ENCODE measurements around the gene CDCA4.
"Not testable (repeated sequence)": the region's sequence is repeated elsewhere in the genome, so short reads cannot be mapped to it uniquely, and the experiment has no call there.

Gene CDCA4

DNA sequence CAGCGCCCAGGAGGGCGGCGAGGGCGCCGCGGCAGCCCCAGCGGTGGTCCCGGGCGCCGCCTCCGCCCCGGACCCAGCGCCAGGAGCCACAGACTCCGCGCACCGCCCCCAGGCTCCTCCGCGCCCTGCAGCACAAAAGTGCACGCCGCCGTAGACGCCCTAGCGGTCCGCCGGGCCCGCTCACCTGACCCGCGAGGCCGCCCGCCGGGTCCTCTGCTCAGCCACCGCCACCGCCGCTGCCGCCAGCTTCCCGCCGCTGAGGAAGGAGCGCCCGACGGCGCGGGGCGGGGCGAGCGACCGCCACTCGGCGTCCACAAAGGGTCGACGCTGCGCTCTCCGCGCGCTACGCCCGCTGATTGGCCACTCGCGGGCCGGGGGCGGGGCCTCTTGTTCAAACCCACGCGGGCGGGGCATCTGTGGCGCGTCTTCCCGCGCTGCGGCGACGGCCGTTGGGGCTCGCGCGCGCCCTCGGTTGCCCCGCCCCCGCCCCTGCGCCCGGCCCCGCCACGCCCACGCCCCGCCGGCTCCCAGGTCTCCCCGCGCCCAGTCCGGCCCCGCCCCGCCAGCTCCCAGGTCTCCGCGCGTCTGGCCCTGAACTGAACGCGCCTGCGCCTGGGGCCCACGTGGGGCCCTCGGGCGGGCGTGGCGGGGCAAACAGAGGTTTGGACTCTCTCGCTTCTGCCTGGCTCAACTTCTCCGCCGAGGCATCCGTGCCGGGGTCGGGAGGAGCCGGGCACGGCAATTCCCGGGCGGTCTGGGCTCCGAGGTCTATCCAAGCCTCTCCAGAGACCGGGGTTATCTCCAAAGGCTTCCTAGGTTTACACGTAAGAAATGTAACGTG is at the start of gene CDCA4:
TSS of gene CDCA4 (minus strand) at position 269 of the 841 bp plus-strand sequence. CDS start 9,154 bp downstream, outside the sequence.
- DNase-seq (ENCODE audit: low read depth in 3 of 3): peak; percentile 96 to 99 (median 97)

DNA sequence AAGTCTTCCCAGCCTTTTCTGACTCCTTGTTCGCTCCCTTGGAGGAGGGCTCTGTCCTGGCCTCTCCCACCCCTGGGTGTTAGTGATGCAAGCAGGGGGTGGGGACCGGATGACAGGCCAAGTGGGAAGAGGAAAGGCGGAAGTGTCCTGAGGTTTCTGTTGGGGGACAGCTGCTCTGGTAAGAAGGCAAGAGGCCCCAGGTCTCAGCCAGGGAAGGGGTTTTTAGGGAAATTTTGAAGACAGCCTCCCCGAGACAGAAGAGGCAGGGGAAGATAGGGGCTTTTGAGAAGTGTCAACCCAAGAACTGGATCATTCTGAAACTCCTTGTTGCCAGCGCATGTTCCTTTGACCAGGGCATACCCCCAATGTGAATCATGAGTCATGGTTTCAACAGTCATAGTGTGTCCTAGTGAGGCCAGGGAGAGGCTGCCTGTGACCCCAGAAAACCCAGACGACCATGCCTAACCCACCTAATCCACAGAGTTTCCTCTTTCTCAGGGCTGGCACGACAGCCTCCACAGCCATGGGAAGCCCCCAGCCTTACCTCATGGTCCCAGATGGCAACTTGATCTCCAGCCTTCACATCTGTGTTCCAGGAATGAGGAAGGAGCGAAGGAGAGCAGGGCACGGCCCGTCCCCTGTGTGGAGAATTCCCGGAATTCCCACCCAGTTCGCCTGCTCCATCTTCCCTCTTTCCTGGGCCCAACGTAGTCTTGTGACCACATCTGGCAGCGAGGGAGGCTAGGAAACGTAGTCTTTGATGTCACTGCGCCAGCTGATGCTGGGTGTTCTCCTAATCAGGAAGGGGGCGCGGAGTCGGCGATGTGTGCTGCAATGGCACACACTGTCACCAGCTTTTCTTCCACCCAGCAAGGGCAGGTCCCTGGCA is 49.2 kb upstream of the CDCA4 start:
- no peak for DNase-seq (ENCODE audit: low read depth in 3 of 3)

DNA sequence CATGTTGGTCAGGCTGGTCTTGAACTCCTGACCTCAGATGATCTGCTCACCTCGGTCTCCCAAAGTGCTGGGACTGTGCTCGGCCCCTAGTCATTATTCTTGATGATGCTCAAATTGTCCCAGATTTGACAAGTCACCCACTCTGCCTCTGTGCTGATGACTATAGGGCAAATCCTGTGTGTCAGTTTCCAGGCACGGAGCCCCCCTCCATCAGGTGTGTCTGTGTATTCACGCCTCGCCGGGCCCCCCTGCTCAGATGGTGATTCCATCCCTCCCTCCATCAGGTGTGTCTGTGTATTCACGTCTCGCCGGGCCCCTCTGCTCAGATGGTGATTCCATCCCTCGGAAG is 48.6 kb upstream of the CDCA4 start:
- DNase-seq (ENCODE audit: low read depth in 3 of 3): no peak

DNA sequence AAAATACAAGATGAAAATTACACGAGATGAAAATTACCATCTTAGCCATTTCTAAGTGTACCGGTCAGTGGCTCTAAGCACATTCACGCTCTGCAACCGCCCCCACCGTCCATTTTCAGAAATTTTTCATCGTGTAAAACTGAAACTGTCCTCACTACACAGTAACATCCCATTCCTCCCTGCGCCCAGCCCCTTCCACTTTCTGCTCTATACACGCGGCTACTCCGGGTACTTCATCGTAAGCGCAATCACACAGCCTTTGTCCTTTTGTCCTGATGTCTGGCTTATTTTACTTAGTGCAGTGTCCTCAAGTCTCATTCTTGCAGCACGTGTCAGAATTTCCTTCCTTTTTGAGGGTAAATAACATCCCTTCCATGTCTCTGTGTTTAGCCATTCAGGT is 47.9 kb upstream of the CDCA4 start:
- no peak for DNase-seq (ENCODE audit: low read depth in 3 of 3)

DNA sequence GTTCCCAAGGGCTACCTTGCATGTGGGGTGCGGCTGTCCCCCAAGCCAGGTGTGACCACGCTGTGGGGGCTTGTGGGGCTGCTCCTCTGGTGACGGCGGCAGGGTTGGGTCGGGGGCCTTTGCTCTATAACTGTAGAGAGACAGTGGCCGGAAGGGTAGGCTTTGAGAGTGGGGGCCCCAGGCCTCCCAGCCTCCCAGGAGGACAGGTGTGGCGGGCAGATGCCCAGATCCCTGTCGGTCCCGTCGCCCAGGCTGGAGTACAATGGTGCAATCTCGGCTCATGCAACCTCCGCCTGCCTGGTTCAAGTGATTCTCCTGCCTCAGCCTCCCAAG is 47.1 kb upstream of the CDCA4 start:
- no peak for DNase-seq (ENCODE audit: low read depth in 3 of 3)

DNA sequence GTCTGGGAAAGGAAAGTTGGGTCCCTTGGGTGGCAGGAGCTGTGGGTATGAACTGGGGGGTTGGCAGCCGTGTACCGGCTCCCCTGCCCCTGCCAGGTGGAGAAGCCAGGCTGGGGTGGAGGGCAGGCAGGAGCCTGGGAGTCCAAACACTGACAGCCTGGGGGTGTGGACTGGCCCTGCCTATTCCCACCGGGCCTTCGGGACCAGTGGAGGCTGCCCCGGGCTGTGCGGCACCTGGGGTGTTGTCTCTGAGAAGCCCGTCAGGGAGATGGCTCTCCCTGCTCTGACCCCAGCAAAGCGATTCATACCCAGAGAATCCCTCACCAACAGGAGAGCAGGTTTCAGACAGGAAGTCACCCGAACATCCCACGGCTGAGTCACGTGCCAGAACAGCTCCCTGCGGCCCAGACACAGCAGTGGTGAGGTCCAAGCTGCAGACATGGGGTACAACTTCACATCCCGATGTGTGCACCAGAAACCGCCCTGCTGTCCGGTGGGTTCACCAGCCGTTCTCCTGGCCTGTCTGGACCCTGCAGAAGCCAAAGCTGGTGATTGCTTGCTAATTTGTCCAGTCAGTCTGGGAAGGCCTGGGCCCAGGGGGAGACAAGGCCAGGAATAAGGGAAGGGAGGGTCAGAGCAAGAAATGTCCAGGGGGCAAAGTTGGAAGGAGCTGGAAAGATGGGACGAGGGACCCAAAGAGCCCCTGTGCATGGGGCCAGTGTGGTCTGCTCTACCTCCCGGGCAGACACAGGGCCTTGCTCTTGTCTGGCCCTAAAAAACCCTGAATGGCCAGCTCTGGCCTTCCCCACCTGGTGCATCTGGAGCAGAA is 46.5 kb upstream of the CDCA4 start:
- DNase-seq (ENCODE audit: low read depth in 3 of 3): peak in 2 of 3 experiments; percentile 46 to 56

DNA sequence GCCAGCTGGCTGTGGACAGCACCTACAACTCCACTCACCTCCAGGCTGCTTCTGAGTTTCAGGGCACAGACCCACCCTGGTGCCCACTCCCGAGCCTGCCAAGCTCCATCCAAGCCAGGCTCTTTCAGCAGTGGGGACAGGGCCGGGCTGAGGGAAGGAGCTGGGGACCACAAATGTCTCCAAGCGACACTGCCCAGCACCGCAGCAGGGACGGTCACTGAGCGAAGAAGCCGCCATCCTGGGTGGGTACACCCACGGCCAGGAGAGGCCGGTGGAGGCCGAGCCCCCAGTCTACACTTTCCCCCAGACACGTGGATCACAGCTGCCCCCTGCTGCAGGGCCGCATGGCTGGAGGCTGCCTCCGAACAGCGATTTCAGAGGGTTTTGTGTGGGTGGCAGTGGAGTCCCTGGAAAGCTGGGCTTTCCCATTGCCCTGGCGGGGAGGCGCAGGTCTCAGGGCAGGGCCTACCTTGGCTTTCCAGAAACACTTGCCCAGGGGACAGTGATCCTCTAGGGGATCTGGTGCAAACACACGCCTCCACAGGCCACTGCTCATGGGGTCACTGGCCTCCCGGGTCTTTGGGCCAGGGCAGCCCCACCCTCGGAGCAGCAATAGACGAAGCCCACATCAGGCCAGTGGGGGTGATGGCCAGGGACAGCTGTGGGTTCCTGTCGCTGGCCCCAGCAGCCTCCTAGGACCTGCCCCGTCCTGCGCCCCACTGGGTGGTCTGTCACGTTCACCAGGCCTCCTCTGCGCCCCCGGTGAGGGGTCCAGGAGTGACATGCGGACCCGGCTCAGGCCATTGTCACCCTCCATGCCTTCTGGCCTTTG is 45.6 kb upstream of the CDCA4 start:
- DNase-seq (ENCODE audit: low read depth in 3 of 3): no peak

DNA sequence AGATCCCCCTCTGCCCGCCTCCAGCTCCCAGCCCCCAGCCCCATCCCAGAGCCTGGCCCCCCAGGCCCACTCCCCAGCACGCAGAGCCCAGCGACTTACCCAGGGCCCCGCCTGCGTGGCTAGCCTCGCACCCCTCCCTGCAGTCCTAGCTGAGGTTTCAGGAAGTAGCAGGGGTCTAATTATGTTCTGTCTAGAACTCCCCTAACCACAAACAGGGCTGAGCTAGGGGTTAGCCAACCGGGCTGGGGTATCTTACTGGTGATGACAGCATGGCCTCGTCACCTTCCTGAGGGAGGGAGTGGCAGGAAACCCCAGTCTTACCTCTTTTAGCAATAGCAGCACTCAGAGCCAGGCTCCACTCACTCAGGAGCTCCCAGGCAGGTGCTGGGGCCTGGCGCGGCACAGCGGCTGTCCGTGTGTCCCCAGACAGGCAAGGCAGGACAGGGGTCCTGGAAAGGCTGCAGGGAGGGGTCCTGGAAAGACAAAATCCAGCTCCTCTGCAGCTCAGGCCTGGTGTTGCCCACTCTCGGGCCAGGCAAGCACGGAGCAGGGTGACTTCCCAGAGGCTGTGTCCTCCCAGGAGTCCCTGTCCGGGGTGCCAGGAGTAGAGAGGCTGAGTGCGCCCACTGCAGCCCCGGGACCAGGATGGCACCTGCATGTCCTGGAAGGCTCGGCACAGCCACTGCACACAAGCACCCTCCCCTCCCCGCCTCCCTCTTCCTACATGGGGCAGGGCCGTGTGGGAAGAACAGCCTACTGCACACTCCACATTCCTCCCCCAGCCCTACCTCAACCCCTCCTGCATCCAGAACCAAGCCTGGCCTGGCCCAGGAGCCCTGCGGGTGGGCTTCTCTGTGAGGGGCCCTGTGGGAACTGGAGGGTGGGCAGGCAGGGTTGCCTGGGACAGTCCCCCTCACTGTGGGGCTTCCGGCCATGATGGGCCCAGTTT is 44.7 kb upstream of the CDCA4 start, which contains the start of gene GPR132:
TSS of gene GPR132 (minus strand) at position 151 of the 949 bp plus-strand sequence. CDS start 10,010 bp downstream, outside the sequence.
- peak in 2 of 3 experiments; percentile 72 to 84 for DNase-seq (ENCODE audit: low read depth in 3 of 3)

DNA sequence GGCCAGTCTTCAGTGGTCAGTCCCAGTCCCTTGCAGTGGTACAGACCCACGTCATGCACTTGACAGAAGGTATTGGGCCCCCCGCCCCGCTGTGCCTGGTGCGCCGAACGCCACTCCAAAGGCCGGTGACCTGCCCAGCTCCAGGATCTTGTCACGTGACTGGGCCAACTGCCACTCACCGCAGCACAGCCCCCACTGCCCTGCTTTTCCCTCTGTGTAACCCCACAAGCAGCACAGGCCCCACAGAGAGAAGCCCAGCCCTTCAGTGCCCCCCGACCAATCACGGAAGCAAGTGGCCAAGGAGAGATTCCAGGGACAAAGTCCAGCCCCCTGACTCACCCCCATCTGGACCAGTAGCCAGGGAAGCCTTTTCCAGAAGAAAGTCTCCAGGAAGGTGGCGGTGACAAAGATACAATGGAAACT is 43.8 kb upstream of the CDCA4 start:
- no peak for DNase-seq (ENCODE audit: low read depth in 3 of 3)

DNA sequence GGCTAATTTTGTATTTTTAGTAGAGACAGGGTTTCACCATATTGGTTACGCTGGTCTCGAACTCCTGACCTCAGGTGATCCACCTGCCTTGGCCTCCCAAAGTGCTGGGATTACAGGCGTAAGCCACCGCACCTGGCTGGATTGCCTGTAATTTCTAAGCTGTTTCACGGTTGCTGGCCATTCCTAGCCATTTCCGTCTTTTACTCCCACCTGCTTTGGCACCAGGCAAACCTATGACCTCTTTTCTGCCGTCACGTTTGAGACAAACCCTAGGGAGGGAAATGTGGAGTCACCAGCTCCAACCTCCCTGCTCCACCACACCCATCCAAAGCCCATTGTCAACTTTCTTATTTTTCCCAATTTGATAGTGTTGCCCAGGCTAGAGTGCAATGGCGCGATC is 43.1 kb upstream of the CDCA4 start:
- DNase-seq (ENCODE audit: low read depth in 3 of 3): no peak

DNA sequence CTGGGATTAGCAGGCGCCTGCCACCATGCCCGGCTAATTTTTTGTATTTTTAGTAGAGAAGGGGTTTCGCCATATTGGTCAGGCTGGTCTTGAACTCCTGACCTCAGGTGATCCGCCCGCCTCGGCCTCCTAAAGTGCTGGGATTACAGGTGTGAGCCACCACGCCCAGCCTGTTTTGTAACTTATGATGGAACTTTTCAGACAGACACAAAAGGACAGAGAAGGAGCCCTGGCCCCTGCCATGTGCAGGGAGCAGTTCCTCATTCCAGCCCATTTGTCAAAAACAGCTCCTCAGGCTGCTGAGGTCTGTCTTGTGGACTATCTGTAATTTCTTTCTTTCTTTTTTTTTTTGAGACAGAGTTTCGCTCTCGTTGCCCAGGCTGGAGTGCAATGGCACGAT is 42.6 kb upstream of the CDCA4 start:
- DNase-seq (ENCODE audit: low read depth in 3 of 3): not testable (repeated sequence)

DNA sequence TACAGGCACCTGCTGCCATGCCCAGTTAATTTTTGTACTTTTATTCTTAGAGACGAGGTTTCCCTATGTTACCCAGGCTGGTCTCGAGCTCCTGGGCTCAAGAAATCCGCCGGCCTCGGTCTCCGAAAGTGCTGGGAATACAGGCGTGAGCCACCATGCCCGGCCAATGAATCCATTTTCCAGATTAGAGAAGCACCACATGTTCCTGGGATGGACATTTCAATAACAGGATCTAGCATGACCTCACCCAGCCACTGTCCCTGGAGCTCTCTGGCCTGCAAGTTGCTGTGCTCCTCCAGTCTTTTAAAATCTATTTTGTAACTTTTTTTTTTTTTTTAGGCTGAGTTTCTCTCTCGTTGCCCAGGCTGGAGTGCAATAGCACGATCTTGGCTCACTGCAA is 42.2 kb upstream of the CDCA4 start:
- no peak for DNase-seq (ENCODE audit: low read depth in 3 of 3)

DNA sequence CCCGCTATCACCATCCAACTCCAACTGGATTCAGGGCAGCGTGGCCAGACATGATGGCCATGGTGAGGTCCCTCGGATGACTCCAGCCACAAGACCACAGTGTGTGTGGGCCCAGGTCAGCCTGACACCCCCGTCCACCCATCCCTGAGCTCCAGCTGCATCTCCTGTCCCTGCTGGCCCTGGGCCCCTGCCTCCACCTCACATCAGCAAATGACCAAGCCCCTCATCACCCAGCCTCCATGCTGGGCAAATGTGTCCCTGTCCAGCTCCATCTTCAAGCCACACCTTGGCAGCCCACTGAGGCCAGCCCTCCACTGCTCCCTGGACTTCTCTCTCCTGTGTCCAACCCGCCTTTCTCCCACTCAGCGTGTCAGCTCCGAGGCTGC is 41.2 kb upstream of the CDCA4 start:
- DNase-seq (ENCODE audit: low read depth in 3 of 3): no peak

DNA sequence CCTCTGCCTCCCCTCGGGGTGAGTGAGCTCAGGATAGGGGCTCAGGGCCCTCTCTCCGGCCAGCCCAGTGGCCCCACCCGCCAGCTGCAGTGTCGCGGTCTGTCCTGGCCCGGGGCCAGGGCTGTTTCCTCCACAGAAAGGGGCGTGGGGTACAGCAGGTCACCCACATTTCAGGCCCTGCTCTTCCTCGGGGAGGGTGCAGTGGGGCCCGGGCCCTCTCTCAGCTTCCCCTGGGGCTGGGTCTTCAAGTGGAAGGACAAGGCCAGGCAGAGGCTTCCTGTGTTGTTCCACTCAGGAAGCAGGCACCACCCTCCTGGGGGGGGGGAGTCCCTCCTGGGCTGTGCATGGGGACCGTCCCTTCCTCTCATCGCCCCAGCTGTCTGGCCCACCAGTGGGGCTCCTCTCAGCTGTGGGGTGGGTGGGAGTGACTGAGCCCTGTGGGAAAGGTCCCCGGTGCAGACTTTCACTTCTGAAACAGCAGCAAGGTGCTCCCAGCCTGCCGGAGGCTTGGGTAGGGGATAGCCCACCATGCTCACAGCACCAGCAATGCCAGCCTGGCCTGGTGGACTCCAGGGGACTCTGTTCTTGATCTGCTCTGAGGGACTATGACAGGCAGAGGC is 40.7 kb upstream of the CDCA4 start:
- DNase-seq (ENCODE audit: low read depth in 3 of 3): peak in 2 of 3 experiments; percentile 29 to 40

DNA sequence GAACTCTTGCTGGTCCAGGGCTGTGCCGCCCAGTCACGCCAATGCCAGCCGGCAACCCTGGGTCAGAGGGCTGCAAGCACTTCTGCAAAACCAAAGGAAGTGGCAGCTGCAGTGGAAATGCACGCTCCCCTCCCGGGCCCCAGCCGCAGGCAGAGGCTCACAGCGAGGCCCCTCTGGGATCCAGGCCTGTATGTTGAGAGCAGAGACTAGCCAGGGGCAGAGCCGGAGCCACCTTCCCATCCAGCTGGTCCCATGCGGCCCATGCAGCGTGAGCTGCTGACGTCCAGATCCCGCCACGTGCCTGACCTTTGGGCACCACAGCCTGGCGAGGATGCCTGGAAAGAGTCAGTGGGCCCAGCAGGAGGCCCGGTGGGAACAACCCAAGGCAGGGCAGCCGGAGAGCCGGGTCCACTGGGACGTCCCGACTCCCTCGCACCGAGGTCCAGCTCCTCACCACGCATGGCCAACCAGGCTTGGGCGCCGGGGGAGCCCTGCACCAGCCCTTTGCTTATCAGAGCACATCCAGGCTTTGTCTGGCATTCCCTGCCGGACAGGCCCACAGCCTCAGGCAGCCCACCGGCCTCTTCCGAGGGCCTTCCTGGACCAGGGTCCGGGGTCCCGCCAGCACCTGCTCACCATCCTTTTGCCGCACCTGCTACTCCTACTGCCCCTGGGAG is 40.0 kb upstream of the CDCA4 start:
- no peak for DNase-seq (ENCODE audit: low read depth in 3 of 3)

DNA sequence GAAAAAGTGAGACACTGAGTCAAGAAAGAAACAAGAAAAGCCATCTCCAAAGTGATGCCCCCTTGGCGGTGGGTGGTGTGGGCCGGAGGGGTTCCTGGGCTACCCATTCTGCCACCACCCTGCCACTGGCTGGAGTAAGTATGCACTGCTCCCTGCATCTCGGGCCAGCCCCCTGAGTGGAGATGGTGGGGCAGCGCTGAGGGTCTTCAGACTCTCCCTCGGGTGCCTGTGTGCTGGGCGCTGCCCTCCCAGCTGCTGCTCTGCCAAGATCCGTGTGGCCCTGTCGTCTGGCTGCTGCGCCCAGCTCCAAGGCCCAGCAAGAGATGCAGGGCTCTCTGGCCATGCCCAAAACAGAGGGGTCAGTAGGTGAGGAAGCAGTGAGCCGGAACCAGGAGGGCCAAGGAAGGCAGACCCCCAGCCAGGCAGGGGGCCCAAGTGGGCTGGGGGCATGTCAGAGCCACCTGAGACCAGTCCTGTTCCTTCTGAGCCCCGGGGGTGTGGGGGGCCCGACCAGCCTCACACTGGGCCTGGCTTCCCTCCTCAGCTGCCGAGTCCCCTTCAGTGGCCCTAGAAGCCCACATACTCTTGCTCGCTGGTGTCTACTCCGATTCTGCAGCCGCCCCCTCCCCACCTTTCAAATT is 39.2 kb upstream of the CDCA4 start:
- DNase-seq (ENCODE audit: low read depth in 3 of 3): no peak

DNA sequence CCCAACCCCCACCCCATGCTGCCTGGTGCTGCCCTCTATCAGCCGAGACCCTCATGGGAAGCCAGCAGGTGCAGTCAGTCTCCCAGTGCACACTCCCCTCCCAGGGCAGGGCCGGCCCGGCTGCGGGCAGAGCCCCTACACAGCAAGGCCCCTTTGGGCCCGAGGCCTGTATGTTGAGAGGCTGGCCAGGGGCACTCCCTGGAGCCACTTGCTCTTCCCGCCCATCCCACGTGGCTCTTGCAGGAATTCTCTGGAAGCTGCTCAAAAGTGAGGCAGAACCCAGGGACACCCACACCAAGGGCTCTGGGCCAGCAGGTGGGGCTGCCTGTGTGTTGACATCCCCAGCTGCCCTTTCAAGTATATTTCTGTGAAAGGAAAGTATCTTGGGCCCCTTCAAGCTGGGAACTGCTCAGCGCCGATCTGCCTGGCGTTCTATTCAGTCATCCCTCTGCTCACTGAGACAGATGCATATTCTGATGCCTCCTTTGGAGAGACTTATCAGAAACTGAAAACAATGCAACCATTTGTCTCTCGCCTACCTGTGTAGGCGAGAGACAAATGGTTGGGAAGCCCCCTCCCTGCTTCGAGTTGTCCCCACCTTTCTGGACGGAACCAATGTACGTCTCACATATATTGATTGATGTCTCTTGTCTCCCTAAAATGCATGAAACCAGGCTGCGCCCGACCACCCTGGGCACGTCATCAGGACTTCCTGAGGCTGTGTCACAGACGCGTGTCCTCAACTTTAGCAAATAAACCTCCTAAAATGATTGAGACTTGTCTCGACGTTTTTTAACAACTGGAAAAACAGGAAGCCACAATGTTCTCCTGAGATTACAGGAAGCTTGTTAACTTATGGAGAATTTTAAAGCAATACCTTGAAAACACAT is 38.4 kb upstream of the CDCA4 start:
- DNase-seq (ENCODE audit: low read depth in 3 of 3): peak in 1 of 3 experiments; percentile 25

Measured in stimulated activated CD4-positive, alpha-beta T cell treated with anti-CD3 and anti-CD28 coated beads, TNF-alpha, amount 100 ng/mL, for 4 hours (primary cell).